AG04449 (cell line): ENCODE measurements around the gene SMTNL1.

Experiments
- CTCF ChIA-PET: fragments of 350-600 bp; formaldehyde crosslinking; extraction: SDS; loops from one replicate; lab custom pipeline; 2021; ENCODE audit warnings: antibody characterized with exemption; lab: Yijun Ruan, JAX
- POLR2A ChIA-PET: fragments of 400-600, 350-600 bp; formaldehyde crosslinking; extraction: SDS; loops from one replicate; lab custom pipeline; 2020; ENCODE audit warnings: antibody characterized with exemption, inconsistent platforms; lab: Yijun Ruan, JAX
- DNase-seq: peaks from one replicate; pipeline ENCODE4 v3.0.0-alpha.2; 2010; ENCODE audit warnings: low read depth, low spot score
- H3K4me3 ChIP-seq: 2 replicates; pipeline ENCODE4 v1.5.1; 2011; ENCODE audit warnings: low read depth, mild to moderate bottlenecking, control low read depth, low read length
- TF ChIP-seq, protein P1 (sequence below): IDR thresholded peaks from one replicate; pipeline ENCODE4 v1.5.1; 2011; ENCODE audit warnings: mild to moderate bottlenecking, moderate library complexity, low read length, control low read depth, inconsistent platforms; ENCODE audit not compliant: insufficient read depth; ENCODE audit errors: missing control alignments

Gene SMTNL1

GRCh38 chr11:57551941-57552340 is 14.5 kb downstream of the SMTNL1 start:
- ChIA-PET POLR2A (no interaction called here), CTCF (interaction anchor here (1.5 to 1.9 kb wide), 2 partner anchors 16 to 93 kb away, joined by 6 to 9 read pairs; partner anchors contain the start of gene UBE2L6)

DNA sequence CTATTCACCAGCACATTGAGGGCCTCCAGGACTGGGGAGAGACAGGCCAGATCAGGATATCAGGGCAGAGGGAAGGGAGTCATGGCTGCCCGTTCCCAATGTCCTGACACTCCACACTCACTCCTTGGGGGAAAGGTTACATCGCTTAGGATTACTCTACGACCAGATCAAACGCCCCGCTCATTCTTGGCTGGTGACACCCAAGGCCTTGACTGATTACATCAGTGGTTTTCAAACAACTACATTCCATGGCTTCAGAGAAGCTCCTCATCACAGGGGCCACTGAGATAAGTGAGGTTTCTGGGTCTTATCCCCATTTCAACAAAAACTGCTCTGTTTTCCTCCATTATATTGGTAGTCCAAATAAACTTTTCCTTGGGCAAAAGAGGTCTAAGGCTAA is 15.1 kb downstream of the SMTNL1 start:
- no peak for DNase-seq
- ChIA-PET CTCF (interaction anchor here (1.9 kb wide), 1 partner anchor 15 kb away, joined by 9 read pairs; the partner anchor contains the start of gene UBE2L6), POLR2A (no interaction called here)
- TF ChIP-seq, protein P1, sequence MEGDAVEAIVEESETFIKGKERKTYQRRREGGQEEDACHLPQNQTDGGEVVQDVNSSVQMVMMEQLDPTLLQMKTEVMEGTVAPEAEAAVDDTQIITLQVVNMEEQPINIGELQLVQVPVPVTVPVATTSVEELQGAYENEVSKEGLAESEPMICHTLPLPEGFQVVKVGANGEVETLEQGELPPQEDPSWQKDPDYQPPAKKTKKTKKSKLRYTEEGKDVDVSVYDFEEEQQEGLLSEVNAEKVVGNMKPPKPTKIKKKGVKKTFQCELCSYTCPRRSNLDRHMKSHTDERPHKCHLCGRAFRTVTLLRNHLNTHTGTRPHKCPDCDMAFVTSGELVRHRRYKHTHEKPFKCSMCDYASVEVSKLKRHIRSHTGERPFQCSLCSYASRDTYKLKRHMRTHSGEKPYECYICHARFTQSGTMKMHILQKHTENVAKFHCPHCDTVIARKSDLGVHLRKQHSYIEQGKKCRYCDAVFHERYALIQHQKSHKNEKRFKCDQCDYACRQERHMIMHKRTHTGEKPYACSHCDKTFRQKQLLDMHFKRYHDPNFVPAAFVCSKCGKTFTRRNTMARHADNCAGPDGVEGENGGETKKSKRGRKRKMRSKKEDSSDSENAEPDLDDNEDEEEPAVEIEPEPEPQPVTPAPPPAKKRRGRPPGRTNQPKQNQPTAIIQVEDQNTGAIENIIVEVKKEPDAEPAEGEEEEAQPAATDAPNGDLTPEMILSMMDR = no peak
- H3K4me3 ChIP-seq = no peak overlapping the region

More at GRCh38 chr11:57551941-57552340, 14.5 kb downstream of the SMTNL1 start:
- no peak for DNase-seq
- TF ChIP-seq, protein P1 = no peak
- H3K4me3 ChIP-seq = no peak overlapping the region

- ChIA-PET CTCF (interaction anchor here (1.0 to 2.1 kb wide), 6 partner anchors 13 to 213 kb away, joined by 3 to 11 read pairs (median 3); partner anchors contain the start of gene UBE2L6), POLR2A (no interaction called here)
- H3K4me3 ChIP-seq = no peak overlapping the region
- DNase-seq = no peak
- TF ChIP-seq, protein P1 = no peak
Measured at GRCh38 chr11:57555393-57555792, 18.0 kb downstream of the SMTNL1 start.

- DNase-seq = no peak
- ChIA-PET CTCF (interaction anchor here (1.1 to 2.1 kb wide), 3 partner anchors 12 to 213 kb away, joined by 3 to 11 read pairs (median 8); partner anchors contain the start of gene UBE2L6), POLR2A (interaction anchor here (0.7 kb wide), 1 partner anchor 22 kb away, joined by 3 read pairs; no protein-coding TSS in a partner anchor)
- TF ChIP-seq, protein P1 = no peak
- no peak overlapping the region for H3K4me3 ChIP-seq
Measured at GRCh38 chr11:57556041-57556440, 18.6 kb downstream of the SMTNL1 start.

DNA sequence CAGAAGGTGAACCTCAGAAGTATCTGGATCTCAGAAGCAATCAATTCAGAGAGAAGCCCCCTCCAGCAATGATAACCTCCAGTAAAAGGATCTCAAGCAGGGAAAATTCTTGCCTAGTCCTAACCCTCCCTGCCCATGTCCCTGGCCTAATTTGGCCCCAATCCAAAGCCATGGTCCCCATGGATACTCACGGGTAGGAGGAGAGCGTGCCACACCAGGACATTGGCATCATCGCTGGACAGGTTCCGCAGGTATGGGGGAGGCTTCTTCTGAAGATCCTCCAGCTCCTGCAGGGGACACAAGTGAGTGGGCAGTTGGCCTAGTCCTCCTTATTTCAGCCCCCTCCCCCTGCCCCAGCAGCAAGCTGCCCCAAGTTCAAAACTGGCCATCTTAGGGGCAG is 22.8 kb downstream of the SMTNL1 start:
- no peak overlapping the region for H3K4me3 ChIP-seq
- no peak for DNase-seq
- POLR2A ChIA-PET = no interaction called here
- CTCF ChIA-PET = interaction anchor here (1.5 to 3.5 kb wide), 2 partner anchors 9 to 102 kb away, joined by 8 to 29 read pairs; partner anchors contain the start of gene UBE2L6
- TF ChIP-seq, protein P1 = no peak

- POLR2A ChIA-PET = no interaction called here
- no peak for DNase-seq
- TF ChIP-seq, protein P1 = no peak
- CTCF ChIA-PET = interaction anchor here (0.7 to 2.6 kb wide), 4 partner anchors 15 to 82 kb away, joined by 3 to 7 read pairs (median 4); no protein-coding TSS in a partner anchor
- no peak overlapping the region for H3K4me3 ChIP-seq
Measured at GRCh38 chr11:57562596-57562995, 25.2 kb downstream of the SMTNL1 start.
